GM12891 (cell line): ENCODE results near the gene NMNAT3.

Experiments used
- POLR2A ChIP-seq: IDR thresholded peaks from 2 replicates; pipeline ENCODE4 v1.6.1; 2011; ENCODE audit warnings: low read depth, low read length, control low read depth
- POLR2AphosphoS5 ChIP-seq: IDR thresholded peaks from 2 replicates; pipeline ENCODE4 v1.6.1; 2011; ENCODE audit warnings: low read depth, low read length, control low read depth
- SPI1 ChIP-seq: IDR thresholded peaks from 2 replicates; pipeline ENCODE4 v1.6.1; 2011; ENCODE audit warnings: low read depth, low read length, control low read depth

GRCh38 chr3:139601191-139601961, 76.4 kb downstream of the NMNAT3 start:
- no peak for TF ChIP-seq POLR2A
- no peak for TF ChIP-seq POLR2AphosphoS5
- TF ChIP-seq SPI1, result no peak
